ENCODE measurements around the gene M1AP.
A peak's percentile ranks its signal among the peaks of the same experiment; 100 is the strongest.

Gene M1AP

GRCh38 chr2:74556159-74556558, 92.0 kb downstream of the M1AP start:
- H3K9me3 ChIP-seq = no peaks in the 10 kb centered on the region
- no peaks in the 10 kb centered on the region for H3K4me1 ChIP-seq
- H3K36me3 ChIP-seq = no peaks in the 10 kb centered on the region; the same call in 1 of the 2 replicates
- no peak for TF ChIP-seq CTCF (IDR thresholded peaks at IDR 0.05; ENCODE audit: low read depth, low read length)
- no peaks in the 10 kb centered on the region for H3K27me3 ChIP-seq
- DNase-seq = no peak
- no peak overlapping the region for H3K4me3 ChIP-seq (ENCODE audit: low read depth, low read length)

- Histone ChIP-seq H3K9me3 (no peaks in the 10 kb centered on the region), H3K4me3 (ENCODE audit: low read depth, low read length) (no peak overlapping the region), H3K4me1 (no peaks in the 10 kb centered on the region), H3K36me3 (no peaks in the 10 kb centered on the region; the same call in 1 of the 2 replicates), H3K27me3 (no peaks in the 10 kb centered on the region)
- no peak for TF ChIP-seq CTCF (IDR thresholded peaks at IDR 0.05; ENCODE audit: low read depth, low read length)
- no peak for DNase-seq
These were observed 92.5 kb downstream of the M1AP start for GRCh38 chr2:74555610-74556103.

DNA sequence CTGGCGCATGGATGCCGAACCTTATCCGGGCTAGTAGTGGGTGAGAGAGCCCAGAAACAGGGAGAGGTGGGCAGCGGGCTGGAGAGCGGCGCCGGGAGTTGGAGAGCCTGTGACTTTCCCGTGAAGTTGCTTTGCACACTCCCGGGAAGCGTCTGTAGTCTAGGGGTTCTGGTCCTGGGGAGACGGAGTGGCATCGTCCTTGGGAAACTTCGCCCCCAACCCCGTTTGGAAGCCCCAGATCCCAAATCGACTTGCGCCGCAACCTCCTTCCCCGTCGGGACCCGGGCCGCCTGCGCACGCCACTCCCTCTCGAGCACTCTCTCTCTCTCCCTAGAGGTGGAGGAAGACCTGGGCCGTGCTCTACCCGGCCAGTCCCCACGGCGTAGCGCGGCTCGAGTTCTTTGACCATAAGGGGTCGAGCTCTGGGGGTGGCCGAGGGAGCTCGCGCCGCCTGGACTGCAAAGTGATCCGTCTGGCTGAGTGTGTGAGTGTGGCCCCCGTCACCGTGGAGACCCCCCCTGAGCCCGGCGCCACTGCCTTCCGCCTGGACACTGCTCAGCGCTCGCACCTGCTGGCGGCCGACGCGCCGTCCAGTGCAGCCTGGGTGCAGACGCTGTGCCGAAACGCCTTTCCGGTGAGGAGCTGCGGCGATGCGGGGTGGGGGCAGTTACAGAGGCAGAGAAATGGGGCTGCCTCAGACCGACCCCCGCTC, 93.2 kb downstream of the M1AP start:
- no peaks in the 10 kb centered on the region for H3K4me1 ChIP-seq
- peak overlapping the region; percentile 69; the same call in 1 of the 2 replicates for H3K4me3 ChIP-seq (ENCODE audit: low read depth, low read length)
- H3K9me3 ChIP-seq = no peaks in the 10 kb centered on the region
- no peaks in the 10 kb centered on the region; the same call in 1 of the 2 replicates for H3K36me3 ChIP-seq
- TF ChIP-seq CTCF (IDR thresholded peaks at IDR 0.05; ENCODE audit: low read depth, low read length) = no peak
- DNase-seq = no peak
- no peaks in the 10 kb centered on the region for H3K27me3 ChIP-seq

GRCh38 chr2:74553892-74554819, 94.0 kb downstream of the M1AP start, which contains the start of the genes DOK1 and LOXL3:
Gene DOK1, plus strand, starts transcription at chr2:74554720. Its CDS starts 35 bp downstream, at chr2:74554755.
Gene LOXL3, minus strand, starts transcription at chr2:74553942. Its CDS starts 1,308 bp downstream, at chr2:74552634.
- no peaks in the 10 kb centered on the region for H3K4me1 ChIP-seq
- TF ChIP-seq CTCF (IDR thresholded peaks at IDR 0.05; ENCODE audit: low read depth, low read length) = no peak
- no peaks in the 10 kb centered on the region for H3K9me3 ChIP-seq
- H3K4me3 ChIP-seq (ENCODE audit: low read depth, low read length) = peak within 1 kb of the TSS; percentile 69
- no peaks in the 10 kb centered on the region; the same call in 1 of the 2 replicates for H3K36me3 ChIP-seq
- H3K27me3 ChIP-seq = no peaks in the 10 kb centered on the region
- peak; percentile 77 for DNase-seq

- Histone ChIP-seq H3K9me3 (no peaks in the 10 kb centered on the region), H3K36me3 (no peaks in the 10 kb centered on the region; the same call in 1 of the 2 replicates), H3K4me1 (no peaks in the 10 kb centered on the region), H3K4me3 (ENCODE audit: low read depth, low read length) (peak overlapping the region; percentile 69), H3K27me3 (no peaks in the 10 kb centered on the region)
- peak; percentile 42 for DNase-seq
- TF ChIP-seq CTCF (IDR thresholded peaks at IDR 0.05; ENCODE audit: low read depth, low read length) = no peak
These were observed 95.0 kb downstream of the M1AP start for GRCh38 chr2:74552914-74553811.

Measured in BE2C (cell line).